Measurements from ENCODE around the gene RAI14.

DNA sequence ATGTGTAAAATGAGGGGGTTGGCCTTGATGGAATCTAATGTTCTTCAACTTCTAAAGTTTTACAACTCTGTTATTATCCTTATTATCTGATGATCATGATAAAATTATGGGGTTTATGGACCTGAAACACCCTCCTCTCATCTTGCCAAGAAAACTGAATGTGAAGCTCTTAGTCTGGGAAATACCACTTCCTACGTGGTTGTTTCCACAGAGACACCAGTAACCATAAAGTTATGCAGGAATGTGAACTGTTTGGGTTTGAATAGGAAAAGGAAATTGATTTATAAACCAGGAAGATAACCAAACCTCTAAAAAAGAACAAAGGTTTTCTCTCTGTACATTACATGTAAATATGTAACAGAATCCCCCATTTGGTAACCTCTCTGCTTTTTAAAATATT lies 28.3 kb upstream of the RAI14 start:
- TF ChIP-seq, protein P1, sequence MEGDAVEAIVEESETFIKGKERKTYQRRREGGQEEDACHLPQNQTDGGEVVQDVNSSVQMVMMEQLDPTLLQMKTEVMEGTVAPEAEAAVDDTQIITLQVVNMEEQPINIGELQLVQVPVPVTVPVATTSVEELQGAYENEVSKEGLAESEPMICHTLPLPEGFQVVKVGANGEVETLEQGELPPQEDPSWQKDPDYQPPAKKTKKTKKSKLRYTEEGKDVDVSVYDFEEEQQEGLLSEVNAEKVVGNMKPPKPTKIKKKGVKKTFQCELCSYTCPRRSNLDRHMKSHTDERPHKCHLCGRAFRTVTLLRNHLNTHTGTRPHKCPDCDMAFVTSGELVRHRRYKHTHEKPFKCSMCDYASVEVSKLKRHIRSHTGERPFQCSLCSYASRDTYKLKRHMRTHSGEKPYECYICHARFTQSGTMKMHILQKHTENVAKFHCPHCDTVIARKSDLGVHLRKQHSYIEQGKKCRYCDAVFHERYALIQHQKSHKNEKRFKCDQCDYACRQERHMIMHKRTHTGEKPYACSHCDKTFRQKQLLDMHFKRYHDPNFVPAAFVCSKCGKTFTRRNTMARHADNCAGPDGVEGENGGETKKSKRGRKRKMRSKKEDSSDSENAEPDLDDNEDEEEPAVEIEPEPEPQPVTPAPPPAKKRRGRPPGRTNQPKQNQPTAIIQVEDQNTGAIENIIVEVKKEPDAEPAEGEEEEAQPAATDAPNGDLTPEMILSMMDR (IDR thresholded peaks at IDR 0.05; ENCODE audit: poor library complexity), result no peak
- no peak for TF ChIP-seq EZH2 (IDR thresholded peaks at IDR 0.05; ENCODE audit: borderline replicate concordance)
